HG03469 (cell line): ENCODE results near the gene PRX.
A peak's percentile ranks its signal among the peaks of the same experiment; 100 is the strongest.

Experiments
- ATAC-seq: cut with Tn5 transposase; IDR thresholded peaks from one replicate; pipeline ENCODE4 v1.9.1; 2021; ENCODE audit warnings: mild to moderate bottlenecking, moderate library complexity, moderate number of reproducible peaks; ENCODE audit not compliant: unreplicated experiment

PRX gene

DNA sequence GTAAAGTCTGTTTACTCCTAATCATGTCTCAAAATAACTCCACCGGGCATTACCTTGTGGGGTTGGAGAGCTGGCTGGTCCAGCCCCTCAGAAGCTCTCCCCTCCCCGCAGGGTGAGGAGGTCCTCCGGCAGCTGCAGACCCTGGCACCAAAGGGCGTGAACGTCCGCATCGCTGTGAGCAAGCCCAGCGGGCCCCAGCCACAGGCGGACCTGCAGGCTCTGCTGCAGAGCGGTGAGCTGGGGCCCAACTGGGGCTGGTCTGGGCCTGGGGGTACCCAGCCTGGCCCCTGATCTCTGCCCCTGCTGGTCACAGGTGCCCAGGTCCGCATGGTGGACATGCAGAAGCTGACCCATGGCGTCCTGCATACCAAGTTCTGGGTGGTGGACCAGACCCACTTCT lies 43.4 kb downstream of the PRX start:
- no peak for ATAC-seq

DNA sequence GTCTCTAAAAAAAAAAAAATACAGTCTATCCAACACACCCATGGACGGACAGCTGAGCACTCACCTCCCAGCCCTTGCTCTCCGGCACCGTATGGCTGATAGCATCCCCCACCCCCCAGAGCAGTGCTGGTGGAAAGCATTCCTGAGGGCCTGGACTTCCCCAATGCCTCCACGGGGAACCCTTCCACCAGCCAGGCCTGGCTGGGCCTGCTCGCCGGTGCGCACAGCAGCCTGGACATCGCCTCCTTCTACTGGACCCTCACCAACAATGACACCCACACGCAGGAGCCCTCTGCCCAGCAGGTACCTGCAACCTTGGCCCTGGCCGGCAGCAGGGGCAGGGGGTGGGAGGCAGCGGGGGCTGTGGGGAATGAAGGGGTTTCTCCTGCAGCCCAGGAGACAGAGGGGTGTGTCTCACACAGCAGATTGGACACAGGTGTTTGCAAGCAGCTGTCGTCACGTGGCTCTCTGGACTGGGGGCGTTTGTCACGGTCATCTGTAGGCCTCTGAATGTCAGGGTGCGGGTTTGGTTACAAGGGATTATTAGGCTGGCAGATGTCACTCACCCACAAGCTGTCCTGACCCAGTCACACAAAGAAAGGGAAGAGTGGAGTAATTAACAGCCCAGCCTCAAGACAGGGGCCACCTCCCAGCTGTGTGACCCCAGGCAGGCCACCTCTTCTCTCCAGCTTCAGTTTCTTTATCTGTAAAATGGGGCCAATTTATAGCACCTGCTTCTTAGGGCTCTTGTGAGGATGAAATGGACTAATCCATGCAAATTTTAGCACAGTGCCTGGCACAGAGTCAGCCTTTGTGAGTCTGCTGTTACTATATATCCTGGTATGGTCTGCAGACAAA lies 45.4 kb downstream of the PRX start:
- no peak for ATAC-seq

DNA sequence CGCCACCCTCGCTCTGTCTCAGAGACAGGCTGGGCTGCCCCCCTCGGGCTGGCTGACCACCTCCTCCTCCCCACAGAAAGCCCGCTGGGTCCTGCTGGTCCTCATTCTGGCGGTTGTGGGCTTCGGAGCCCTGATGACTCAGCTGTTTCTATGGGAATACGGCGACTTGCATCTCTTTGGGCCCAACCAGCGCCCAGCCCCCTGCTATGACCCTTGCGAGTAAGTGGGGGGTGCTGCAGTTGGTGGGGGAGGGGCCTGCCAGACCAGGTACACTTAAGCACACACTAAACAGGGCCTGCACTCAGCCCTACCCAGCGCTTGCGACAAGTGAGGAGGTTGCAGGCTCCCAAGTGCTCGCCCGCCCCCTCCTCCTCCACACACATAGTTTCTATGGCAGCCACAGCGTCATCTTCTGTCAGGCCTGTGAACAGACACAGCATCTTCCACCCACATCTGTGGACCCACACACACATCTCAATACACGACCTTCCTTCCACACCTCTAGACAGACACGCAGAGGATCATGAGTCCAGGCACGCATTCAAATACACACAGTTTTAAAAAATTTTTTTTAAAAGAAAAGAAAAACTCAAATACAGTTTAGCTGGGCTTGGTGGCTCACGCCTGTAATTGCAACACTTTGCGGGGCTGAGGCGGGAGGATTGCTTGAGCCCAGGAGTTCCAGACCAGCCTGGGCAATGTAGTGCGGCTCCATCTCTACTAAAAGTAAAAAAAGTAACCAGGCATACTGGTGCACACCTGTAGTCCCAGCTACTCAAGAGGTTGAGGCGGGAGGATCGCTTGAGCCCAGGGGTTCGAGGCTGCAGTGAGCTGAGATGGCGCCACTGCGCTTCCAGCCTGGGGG lies 46.2 kb downstream of the PRX start:
- no peak for ATAC-seq

DNA sequence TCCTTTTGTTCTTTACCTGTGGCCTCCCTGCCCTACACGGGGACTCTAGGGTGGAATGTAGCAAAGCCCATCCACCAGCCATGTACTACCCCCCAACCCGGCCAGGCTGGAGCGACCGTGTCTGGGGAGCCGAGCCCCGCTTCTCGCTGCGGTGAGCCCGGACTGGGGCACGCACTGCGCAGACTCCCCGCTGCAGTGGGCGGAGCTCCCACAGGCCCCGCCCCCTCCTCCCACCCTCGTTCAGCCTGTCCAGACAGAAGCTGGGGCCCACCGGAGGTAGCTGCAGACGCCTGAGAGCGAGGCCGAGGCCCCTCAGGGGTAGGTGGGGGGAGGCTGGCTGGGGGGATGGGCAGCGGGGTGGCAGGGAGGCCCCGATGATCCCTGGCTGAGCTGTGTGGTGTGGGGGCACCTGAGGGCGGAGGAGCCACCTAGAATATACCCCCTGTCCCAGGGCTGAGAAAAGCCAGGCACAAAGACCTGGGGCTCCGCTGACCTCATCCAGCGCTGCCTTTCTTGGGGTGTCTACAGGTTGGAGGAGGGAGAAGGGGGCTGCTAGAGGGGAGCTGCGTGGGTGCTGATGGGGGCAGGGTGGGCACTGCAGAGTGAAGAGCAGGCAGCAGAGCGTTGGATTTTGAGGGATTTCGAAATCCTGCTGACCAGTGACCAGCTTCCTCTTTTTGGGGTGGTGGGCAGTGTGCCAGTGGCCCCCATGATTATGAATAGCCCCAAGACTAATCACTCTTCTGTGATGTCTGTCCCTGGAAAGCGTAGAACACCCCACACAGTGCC lies 47.4 kb downstream of the PRX start:
- ATAC-seq: no peak

DNA sequence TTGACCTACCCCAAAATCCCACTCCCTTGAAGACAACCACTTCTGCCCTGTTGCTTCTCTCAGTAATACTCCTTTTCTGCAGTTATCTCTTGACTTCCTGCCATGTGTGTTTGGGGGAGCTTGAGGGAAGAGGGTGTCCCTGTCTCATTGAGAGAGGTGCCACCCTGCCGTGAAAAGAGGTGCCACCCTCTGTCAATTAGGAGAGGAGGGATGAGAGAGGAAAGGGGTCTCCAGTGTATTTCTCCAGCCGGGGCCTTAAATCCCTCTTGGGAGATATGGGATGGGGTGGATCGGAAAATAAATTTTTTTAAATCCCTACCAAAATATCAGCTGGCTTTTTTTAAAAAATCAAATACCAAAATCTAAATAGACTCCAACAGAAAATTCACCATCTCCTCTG lies 48.2 kb downstream of the PRX start:
- no peak for ATAC-seq

DNA sequence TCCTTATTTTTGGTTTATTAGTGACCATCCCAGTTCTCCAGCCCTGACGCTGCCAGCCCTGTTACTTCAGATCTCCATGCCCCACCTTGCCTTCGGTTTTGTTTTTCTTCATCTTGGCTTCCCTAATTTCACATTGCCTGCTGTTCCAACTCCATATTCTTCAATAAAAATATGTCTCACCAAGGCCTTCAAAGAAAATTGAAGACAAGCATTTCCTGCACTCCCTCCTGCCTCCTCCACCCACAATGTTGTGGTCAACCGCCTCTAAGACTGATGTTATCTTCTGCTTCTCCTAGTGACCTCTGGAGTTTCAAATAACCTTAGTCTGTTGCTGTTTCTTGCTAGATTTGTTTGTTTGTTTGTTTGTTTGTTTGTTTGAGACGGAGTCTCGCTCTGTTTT lies 50.1 kb downstream of the PRX start:
- no peak for ATAC-seq

DNA sequence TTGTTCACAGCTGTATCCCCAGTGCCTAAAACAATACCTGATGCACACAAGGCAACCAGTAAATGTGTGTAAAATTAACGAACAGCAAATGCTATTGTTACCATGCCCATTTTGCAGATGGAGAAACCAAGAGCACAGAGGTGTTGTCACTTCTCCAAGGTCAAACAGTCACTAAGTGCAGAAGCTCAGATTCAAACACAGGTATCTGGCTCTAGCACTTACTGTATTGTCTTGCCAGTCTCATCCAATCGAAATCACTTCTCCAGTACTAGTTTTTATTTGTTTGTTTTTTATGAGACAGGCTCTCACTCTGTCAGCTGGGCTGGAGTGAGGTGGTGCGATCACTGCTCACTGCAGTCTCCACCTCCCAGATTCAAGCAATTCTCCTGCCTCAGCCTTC lies 51.0 kb downstream of the PRX start:
- ATAC-seq: no peak

DNA sequence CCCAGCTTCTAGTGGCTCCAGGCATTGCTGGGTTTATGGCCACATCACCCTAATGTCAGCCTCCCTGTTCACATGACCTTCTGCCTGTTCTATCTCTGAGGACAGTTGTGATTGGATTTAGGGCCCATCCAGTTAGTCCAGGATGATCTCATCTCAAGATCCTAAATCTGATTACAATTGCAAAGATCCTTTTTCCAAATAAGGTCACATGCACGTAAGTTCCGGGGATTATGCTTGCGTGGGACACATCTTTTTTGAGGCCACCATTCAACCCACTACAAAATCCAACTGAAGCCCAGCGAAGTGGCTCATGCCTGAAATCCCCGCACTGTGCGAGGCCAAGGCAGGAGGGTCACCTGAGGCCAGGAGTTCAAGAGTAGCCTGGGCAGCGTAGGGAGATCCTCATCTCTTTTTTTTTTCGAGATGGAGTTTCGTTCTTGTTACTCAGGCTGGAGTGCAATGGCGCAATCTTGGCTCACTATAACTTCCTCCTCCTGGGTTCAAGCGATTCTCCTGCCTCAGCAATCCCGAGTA lies 52.4 kb downstream of the PRX start:
- no peak for ATAC-seq

DNA sequence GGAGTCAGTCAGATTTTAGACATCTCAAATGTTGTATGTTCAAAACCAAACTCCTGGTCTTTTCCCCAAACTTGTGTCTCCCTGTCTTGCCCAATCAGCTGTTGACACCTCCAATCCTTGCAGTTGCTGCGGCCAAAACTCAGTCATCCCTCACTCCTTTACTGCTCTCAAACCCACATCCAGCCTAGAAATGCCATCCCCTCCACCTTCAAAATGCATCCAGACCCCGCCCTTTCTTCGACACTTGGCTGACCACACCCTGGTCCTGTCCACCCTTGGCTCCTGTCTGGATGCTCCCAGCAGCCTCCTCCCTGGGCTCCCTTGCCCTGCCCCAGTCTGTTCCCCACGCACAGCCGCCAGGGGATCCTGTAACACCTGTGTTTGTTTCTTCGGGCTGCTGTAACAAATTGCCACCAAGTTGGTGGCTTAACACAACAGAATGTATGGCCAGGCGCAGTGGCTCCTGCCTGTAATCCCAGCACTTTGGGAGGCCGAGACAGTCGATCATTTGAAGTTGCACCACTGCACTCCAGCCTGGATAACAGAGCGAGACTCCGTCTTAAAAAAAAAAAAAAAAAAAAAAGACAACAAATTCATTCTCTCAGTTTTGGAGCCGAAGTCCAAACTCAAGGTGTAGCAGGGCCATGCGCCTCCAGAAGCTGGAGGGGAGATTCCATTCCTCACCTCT lies 53.0 kb downstream of the PRX start:
- ATAC-seq: no peak

DNA sequence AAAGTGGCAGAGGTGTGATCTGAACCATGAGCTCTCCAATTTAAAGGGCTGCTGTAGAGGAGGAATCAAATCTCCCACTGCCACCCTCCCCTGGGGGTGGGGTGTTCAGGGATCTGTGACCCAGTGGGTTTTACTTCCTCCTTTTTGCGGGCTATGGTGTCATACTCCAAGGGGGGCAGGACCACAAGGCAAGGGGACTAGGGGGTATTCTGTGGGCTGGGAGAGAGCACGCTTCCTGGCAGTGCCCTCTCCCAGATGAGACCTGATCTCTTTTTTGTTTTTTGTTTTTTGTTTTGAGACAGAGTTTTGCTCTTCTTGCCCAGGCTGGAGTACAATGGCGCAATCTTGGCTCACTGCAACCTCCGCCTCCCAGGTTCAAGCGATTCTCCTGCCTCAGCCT lies 54.4 kb downstream of the PRX start:
- no peak for ATAC-seq

DNA sequence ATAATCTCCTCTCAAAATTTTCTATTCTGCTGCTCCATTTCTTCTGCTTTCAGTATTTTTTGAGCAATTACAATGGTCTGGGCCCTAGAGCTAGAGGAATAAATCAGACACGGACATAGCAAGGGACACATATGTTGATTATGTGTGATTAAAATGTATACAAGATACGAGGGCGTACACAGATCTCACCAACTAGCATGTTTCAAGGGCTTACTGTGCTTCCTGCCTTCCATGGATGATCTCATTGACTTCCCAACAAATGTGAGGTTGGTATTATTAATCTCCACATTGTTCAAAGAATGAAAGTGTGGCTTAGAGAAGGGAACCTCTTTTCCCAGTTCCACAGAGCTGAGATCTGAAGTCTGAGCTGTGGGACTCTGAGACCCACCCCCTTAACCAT lies 55.5 kb downstream of the PRX start:
- ATAC-seq: no peak

DNA sequence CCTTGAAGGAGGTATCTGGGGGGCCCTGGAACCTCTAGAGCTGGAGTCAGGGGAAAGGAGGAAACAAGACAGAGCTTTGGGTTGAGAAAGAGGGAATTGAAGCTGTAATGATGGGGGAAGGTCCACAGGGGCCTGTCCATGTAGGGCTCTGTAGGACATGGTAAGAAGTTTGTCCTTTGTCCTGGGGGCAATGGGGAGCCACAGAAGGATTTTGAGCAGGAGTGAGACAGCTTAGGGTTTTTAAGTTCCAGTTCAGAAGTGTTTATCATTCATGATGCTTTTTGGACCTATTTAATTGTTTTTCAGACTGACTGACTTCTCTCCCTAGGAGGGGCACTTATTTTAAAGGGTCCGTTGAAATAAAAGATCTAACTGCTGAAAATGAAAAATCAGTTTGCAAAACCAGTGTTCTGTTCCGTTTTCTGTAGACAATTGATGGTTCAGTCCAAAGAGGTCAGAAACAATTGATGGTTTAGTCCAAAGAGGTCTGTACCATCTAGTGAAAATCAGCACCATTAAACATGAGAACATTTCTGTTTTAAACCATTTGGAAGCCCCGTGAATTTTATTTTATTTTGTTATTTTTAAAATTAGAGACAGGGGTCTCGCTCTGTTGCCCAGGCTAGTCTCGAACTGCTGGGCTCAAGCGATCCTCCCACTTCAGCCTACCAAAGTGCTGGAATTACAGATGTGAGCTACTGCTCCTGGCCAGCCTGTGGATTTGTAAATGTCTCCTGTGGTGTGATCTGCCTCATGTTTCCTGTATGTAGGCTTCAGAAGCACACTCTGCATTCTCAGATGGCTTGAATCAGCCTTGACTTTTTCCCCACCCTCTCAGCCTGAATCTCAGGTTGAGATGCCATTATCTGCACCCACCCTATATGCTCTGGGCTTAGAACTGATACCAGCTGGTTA lies 56.2 kb downstream of the PRX start:
- no peak for ATAC-seq

DNA sequence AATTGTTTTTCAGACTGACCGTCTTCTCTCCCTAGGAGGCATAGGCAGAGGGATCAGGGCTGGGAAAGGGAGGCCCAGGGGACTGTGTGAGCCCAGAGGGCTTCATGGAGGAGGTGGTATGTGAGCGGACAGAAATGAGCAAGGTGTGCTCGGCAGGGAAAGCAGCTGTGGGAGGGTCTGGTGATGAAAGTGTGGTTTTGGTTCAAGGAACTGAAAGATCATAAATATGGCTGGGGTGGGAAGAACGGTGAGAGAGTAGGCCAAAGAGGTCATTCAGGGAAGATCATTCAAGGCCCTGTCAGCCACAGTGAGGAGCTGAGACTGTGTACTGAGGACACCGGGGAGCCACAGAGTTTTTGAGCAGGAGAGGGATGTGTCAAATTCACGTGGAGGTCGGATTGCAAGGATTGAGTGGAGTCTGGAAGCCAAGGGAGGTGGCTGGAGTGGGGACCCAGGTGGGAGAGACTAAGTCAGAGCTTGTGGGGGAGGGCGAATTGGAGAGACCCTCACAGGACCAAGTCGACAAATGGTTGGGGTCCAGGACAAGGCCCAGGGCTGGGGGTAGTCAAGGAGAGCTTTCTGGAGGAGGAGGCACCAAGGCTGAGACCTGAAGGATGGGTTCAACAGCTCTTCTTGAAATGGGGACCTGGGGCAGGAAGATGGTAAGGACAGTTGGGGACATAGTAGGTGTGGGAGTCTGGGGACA lies 57.0 kb downstream of the PRX start:
- ATAC-seq: no peak

DNA sequence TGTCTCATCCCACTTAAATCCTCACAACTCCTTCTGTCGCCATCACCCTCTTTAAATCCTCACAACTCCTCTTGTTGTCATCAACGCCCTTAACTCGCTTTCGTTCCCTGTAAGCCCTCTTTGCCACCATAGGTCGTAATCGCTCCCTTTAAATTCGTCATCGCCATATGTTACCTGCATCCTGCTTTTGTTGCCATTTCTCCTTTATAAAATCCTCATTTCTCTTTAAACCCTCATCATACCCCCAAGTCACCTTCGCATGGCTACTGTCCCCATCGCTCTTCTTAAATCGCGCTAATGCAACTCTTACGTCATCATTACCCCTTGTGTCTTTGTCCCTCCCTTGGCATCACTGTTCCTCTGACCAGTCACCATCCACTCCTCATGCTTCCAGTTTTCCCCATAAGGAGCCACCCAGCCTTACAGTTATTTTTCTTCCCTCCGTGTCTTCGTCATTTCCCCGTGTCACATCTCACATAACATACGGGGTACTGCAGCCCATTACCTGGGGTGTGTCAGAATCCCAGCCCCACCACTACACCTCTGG lies 64.1 kb downstream of the PRX start:
- no peak for ATAC-seq

DNA sequence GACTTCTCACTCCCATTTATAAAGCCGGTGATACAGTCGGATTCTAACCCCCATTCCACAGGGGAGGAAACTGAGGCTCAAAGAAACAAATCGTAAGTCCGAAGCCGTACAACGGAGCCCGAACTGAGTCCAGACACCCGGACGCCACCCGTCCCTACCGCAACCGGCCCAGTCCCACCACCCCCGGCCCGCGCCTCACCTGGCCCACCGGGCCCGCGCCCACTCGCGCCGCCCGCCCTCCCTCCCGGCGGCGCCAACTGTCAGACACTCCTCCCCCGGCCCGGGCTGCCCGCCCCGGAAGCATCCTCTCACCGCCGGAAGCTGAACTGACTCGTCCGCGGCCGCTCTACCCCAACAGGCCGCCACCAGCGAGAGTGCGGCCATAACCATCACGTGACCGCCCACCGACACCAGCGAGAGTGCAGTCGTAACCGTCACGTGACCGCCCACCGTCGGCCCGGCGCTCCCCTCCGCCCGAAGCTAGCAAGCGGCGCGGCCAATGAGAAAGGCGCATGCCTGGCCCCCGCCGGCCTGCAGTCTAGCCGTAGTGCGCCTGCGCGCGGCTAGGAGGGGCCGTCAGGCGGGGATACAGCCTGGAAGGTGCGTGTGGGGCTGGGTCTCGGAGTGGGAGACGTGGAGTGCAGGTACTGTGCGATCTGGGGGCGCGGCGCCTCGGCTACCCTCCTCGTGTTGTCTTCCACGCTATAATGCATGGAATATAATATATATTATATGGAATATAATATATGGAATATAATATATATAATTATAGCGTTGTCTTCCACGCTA lies 64.9 kb downstream of the PRX start, which contains the start of the genes C19orf47 and PLD3:
C19orf47 (minus strand) TSS at position 273 of the 789 bp plus-strand sequence. CDS start 6,540 bp downstream, outside the sequence.
PLD3 (plus strand) TSS at position 571 of the 789 bp plus-strand sequence. CDS start 17,789 bp downstream, outside the sequence.
- peak; percentile 71 for ATAC-seq

DNA sequence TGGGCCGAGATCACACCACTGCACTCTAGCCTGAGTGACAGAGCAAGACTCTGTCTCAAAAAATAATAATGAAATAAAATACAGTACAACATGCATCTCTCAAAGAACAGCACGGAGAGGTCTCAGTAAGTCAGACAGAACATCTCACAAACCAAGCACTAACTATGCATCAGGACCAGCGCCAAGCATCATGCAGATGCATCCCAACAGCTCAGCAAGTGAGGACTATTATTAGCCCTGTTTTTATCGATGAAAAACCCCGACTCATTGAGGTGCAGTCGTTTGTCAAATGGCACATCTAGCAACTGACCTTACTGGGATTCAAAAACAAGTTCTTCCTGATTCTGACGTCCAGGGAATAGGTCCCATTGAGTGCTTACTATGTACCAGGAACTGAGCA lies 68.8 kb downstream of the PRX start:
- ATAC-seq: no peak
